NCI-H82 (cell line): ENCODE data around the gene SH2D1B.
A peak's percentile ranks its signal among the peaks of the same experiment; 100 is the strongest.

ENCODE experiments used
- DNase-seq: peaks from one replicate; lab custom pipeline; 2025; lab: John Stamatoyannopoulos, UW

The SH2D1B gene

GRCh38 chr1:162381941-162382750 lies 29.8 kb downstream of the SH2D1B start:
- DNase-seq = no peak

GRCh38 chr1:162381383-162381782 lies 30.6 kb downstream of the SH2D1B start, which contains the start of gene C1orf226:
TSS of gene C1orf226 (plus strand) at chr1:162381728. CDS start at chr1:162381902, 174 bp downstream.
- DNase-seq = no peak

GRCh38 chr1:162380061-162380846 lies 31.7 kb downstream of the SH2D1B start:
- DNase-seq = no peak

GRCh38 chr1:162376691-162377090 lies 35.2 kb downstream of the SH2D1B start, which contains the start of gene SPATA46:
TSS of gene SPATA46 (minus strand) at chr1:162376854. CDS start at chr1:162376790, 64 bp downstream.
- DNase-seq = no peak

DNA sequence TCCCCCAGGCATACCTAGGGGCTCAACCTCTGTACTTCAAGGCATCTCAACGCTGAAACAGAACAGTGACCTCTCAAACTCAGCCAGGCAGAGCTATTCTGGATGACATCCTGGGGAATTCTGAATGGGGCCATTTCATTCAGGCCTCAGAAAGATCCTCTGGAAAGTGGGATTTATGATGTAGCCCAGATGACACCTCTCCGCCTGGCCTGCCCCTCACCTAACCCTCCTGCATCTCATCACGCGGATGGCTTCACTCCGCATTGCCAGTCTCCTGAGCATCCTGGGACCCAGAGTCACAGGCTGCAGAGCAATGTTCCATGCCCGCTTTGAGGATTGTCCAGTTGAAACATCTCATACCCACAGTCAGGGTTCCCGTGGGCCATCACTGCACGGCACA lies 36.5 kb downstream of the SH2D1B start:
- no peak for DNase-seq

- no peak for DNase-seq
Measured at GRCh38 chr1:162374406-162374805, 37.5 kb downstream of the SH2D1B start.

- no peak for DNase-seq
Measured at GRCh38 chr1:162373541-162374260, 38.2 kb downstream of the SH2D1B start.

DNA sequence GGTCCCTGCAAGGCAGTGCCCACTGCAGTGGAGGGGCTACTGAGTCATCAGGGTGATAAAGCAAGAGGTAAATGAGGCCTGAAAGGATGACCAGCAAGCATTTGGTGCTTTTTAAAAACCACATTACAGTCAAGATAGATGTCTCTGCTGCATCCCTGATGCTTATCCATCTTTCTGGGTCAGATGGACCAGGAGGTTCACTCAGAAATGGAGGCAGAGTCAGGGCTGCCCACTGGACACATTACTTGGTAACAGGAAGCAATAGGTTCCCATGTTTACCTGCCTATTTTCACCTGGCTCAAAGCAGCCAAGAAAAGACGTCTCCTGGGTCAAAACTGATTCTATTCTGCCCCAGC lies 38.9 kb downstream of the SH2D1B start:
- no peak for DNase-seq

GRCh38 chr1:162372159-162373071 lies 39.5 kb downstream of the SH2D1B start:
- DNase-seq = peak; percentile 19

GRCh38 chr1:162371611-162372010 lies 40.3 kb downstream of the SH2D1B start:
- DNase-seq = no peak

DNA sequence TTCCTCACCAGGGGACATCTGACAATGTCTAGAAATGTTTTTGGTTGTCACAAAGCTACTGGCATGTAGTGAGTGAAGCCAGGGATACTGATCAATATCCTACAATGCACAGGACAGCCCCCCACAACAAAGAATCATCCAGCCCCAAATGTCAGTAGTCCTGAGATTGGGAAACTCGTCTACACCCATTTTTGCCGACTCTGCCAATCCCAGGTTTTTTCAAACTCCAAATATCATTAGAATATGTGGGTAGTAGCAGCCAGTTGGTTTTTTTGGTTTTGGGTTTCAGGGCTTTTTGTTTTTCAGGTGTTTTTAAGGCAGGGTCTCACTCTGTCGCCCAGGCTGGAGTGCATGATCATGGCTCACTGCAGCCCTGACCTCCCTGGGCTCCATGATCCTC lies 41.2 kb downstream of the SH2D1B start:
- no peak for DNase-seq

DNA sequence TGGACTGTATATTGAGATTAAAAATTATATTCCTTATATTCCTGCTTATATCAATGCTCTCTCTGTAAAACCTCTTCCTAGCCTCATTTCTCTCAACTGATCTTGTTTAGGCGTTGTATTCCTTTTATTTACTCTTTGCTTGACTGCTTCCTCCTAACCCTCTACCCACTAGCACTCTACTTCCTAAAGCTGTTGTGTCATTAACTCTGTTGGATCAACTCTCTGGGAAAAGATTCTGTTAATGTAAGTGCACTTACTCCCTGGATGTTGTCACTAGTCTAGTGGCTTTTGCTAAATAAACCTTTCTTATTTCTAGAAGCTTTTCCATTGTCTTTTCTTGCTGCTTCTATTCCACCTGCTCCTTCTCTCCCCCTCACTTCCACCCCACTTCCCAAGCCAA lies 41.8 kb downstream of the SH2D1B start:
- no peak for DNase-seq

- no peak for DNase-seq
Measured at GRCh38 chr1:162369571-162369970, 42.4 kb downstream of the SH2D1B start.

- DNase-seq = peak; percentile 89
Measured at GRCh38 chr1:162368451-162368850, 43.5 kb downstream of the SH2D1B start.

GRCh38 chr1:162367772-162368171 lies 44.2 kb downstream of the SH2D1B start:
- DNase-seq = no peak

DNA sequence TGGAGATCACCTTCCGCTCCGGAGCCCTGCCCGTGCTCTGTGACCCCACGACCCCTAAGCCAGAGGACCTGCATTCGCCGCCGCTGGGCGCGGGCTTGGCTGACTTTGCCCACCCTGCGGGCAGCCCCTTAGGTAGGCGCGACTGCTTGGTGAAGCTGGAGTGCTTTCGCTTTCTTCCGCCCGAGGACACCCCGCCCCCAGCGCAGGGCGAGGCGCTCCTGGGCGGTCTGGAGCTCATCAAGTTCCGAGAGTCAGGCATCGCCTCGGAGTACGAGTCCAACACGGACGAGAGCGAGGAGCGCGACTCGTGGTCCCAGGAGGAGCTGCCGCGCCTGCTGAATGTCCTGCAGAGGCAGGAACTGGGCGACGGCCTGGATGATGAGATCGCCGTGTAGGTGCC lies 44.9 kb downstream of the SH2D1B start:
- no peak for DNase-seq

- no peak for DNase-seq
Measured at GRCh38 chr1:162366671-162367070, 45.3 kb downstream of the SH2D1B start.

DNA sequence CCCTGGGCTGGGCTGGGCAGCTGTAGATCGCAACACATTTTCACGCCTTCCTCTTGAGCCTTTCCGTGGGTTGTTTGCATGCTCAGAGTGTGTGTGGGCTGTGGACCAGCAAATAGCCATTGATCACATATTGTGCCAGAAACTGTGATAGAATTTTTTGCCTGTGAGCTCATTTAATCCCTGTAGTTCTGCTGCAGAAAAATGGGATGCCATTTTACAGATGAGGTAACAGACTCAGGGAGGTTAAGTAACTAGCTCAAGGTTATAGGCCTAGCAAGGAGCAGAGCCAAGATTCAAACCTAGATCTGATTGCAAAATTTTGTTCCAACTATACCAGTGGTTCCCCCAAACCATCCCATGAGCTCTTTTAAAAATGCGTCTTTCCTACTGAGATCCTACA lies 45.8 kb downstream of the SH2D1B start:
- DNase-seq = no peak

GRCh38 chr1:162365284-162366020 lies 46.5 kb downstream of the SH2D1B start:
- DNase-seq = no peak

GRCh38 chr1:162364498-162364897 lies 47.4 kb downstream of the SH2D1B start:
- DNase-seq = no peak

DNA sequence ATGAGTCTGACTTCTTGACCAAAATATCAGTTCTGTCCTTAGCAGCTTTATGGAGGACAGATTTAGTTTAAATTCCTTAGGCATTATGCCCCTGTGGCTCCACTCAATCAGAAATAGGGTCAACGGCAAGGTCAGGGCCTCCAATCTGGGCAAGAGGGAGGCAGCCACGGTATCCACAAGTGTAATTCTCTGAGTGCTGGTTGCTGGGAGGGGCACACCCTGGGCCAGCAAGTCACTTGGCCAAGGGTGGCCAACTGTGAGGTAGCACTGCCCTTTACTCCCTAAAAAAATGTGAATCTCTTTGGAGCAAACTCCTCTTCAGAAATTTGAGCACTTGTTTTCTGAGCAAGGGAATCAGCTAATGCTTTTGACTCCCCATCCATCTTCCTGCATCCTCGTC lies 48.1 kb downstream of the SH2D1B start:
- no peak for DNase-seq
